ENCODE measurements around the gene BLMH. TPM values are rescaled to one million over a fixed set of nuclear protein-coding genes. Genes with fewer than 3 reads are reported as not detected.

BLMH gene
- total and polyA plus RNA-seq, 7 donors, result 17.0 to 33.0 (median 23.6) TPM

DNA sequence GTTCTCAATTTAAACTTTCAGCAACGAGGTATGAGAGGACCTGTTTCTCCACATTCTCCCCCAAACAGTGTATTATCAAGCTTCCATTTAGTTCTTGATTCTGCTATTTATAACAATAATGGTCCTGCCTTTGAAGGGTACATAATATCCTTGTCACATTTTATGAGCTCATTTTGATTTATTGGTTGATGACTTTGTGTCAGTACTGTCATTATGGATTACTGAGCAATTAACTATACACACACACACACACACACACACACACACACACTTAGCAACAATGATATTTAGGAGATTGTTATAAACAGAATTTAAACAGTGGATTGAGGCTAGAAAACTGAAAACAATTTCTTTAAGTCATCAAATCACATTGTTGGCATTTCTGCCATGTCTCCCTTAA lies 35.1 kb upstream of the BLMH start:
- TF ChIP-seq CTCF (IDR thresholded peaks at IDR 0.05), result no peak
- no peak overlapping the region for H3K27ac ChIP-seq
- H3K4me3 ChIP-seq, result no peak overlapping the region
- H3K4me1 ChIP-seq, result no peaks in the 10 kb centered on the region
- WGBS, 3 donors, result 47 to 50% (median 48%) methylated on average over 1 of the region's 1 CpG
- DNase-seq (no peak), ATAC-seq (no peak)
- no peaks in the 10 kb centered on the region for H3K9me3 ChIP-seq
- intact Hi-C loops (cut with DNase I), result no loop called here
- H3K36me3 ChIP-seq (ENCODE audit: insufficient read depth in 1 of 2, low read depth in 1 of 2), result no peaks in the 10 kb centered on the region
- H3K27me3 ChIP-seq (ENCODE audit: insufficient read depth in 3 of 3, low read length in 2 of 3), result peaks cover 0 to 6% (median 2%) of the 10 kb centered on the region in 3 donors

DNA sequence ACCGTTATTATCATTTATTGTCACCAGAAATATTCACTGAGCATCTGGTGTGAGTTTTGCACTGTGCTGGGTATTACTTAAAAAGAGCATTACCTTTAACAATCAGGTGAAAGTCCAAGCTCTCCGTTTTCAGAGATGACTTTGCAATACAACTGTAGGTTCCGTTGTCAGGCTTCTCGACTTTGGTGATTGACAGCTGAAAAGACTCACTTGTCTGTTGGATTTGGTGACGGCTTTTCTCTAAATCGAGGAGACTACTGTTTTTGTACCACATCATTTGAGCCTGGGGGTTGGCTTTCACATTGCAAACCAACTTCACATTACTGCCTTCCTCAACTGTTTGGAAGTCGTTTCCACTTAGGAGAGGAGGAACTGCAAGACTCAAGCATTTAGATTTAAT lies 33.0 kb upstream of the BLMH start:
- Histone ChIP-seq H3K27me3 (ENCODE audit: insufficient read depth in 3 of 3, low read length in 2 of 3) (peaks cover 0 to 11% (median 2%) of the 10 kb centered on the region in 3 donors), H3K4me1 (no peaks in the 10 kb centered on the region), H3K27ac (no peak overlapping the region), H3K4me3 (no peak overlapping the region), H3K36me3 (ENCODE audit: insufficient read depth in 1 of 2, low read depth in 1 of 2) (no peaks in the 10 kb centered on the region), H3K9me3 (no peaks in the 10 kb centered on the region)
- no peak for ATAC-seq
- WGBS, 3 donors, result 76 to 80% (median 78%) methylated on average over 7 of the region's 7 CpGs
- intact Hi-C loops (cut with DNase I), result loop anchor here in 1 of 2 donors (5.0 kb wide), 1 partner anchor 138 kb away; no protein-coding TSS in a partner anchor
- TF ChIP-seq CTCF (IDR thresholded peaks at IDR 0.05), result no peak
- no peak for DNase-seq

DNA sequence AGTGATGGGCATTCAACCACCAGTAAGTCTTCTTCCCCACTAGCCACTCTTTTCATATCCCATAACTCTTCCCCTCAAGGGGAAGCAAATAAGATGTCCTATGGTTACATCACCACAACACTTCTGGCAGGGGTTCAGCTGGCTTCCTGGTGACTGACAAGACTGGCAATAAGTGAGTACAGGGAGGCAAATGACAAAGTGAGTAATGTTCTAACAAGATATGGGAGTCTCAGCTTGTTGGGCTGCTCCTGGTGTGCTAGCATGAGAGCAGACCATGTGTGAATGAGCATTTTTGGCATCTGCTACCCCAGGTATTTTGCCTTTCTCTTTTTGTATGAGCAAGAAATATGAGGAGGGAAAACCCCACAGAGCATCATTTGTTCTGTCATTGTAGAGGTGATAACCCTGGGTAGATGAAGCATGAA lies 32.2 kb upstream of the BLMH start:
- no peaks in the 10 kb centered on the region for H3K36me3 ChIP-seq (ENCODE audit: insufficient read depth in 1 of 2, low read depth in 1 of 2)
- no peak for TF ChIP-seq CTCF (IDR thresholded peaks at IDR 0.05)
- H3K4me1 ChIP-seq, result no peaks in the 10 kb centered on the region
- no peak overlapping the region for H3K27ac ChIP-seq
- intact Hi-C loops (cut with DNase I), result loop anchor here in 1 of 2 donors (5.0 kb wide), 1 partner anchor 138 kb away; no protein-coding TSS in a partner anchor
- H3K9me3 ChIP-seq, result no peaks in the 10 kb centered on the region
- DNase-seq (peak in 1 of 2 donors; percentile 20), ATAC-seq (peak in 1 of 4 donors; percentile 47)
- H3K27me3 ChIP-seq (ENCODE audit: insufficient read depth in 3 of 3, low read length in 2 of 3), result peaks cover 0 to 11% (median 2%) of the 10 kb centered on the region in 3 donors
- no peak overlapping the region for H3K4me3 ChIP-seq

GRCh38 chr17:30323262-30323894 lies 31.6 kb upstream of the BLMH start:
- no peak for ATAC-seq
- intact Hi-C loops (cut with DNase I), result loop anchor here in 1 of 2 donors (5.0 kb wide), 1 partner anchor 139 kb away; no protein-coding TSS in a partner anchor

More at GRCh38 chr17:30323262-30323894, 31.6 kb upstream of the BLMH start:
- Histone ChIP-seq H3K4me1 (no peaks in the 10 kb centered on the region), H3K9me3 (no peaks in the 10 kb centered on the region), H3K27ac (no peak overlapping the region), H3K4me3 (no peak overlapping the region), H3K27me3 (ENCODE audit: insufficient read depth in 3 of 3, low read length in 2 of 3) (peaks cover 0 to 11% (median 2%) of the 10 kb centered on the region in 3 donors), H3K36me3 (ENCODE audit: insufficient read depth in 1 of 2, low read depth in 1 of 2) (no peaks in the 10 kb centered on the region)
- no peak for TF ChIP-seq CTCF (IDR thresholded peaks at IDR 0.05)
- DNase-seq, result no peak
- 45 to 49% (median 46%) methylated on average over 5 of the region's 5 CpGs for WGBS, 3 donors

Data from psoas muscle (tissue), 8 donors.